HCT116 (cell line): ENCODE measurements around the gene MEI1. TPM values are rescaled to one million over a fixed set of nuclear protein-coding genes. Genes with fewer than 3 reads are reported as not detected.
A peak's percentile ranks its signal among the peaks of the same experiment; 100 is the strongest.

Experiments
- ATAC-seq: fragments of 200-7000 bp; cut with Tn5 transposase; 2 replicates; pipeline ENCODE4 v1.9.1; 2020; ENCODE audit warnings: mild to moderate bottlenecking, moderate library complexity
- Bru-seq: library from RNA; stranded (reverse); fragments of 400-500 nt; gene quantifications from one replicate; lab custom pipeline; 2021; lab: Mats Ljungman, UMichigan
- BruChase-seq, 2 experiments: library from RNA; stranded (reverse); fragments of 400-500 nt; gene quantifications; one replicate each; lab custom pipeline; 2021; lab: Mats Ljungman, UMichigan
- BruUV-seq: library from RNA; stranded (reverse); fragments of 400-500 nt; replicated peaks from 2 replicates; lab custom pipeline; 2021; lab: Mats Ljungman, UMichigan
- CTCF ChIA-PET: fragments of 300-600 bp; sonication (Branson Sonifier 250); formaldehyde crosslinking; loops from one replicate; lab custom pipeline; 2021; ENCODE audit warnings: antibody characterized with exemption; lab: Charles Lee
- POLR2A ChIA-PET: fragments of 300-600, 350-600 bp; sonication (Branson Sonifier 250); formaldehyde crosslinking; loops from one replicate; lab custom pipeline; 2021; ENCODE audit warnings: antibody characterized with exemption; lab: Charles Lee
- RAD21 ChIA-PET, 2 experiments: fragments of 300-600 bp; sonication (Branson Sonifier 250); formaldehyde crosslinking; loops; one replicate each; lab custom pipeline; 2023; ENCODE audit warnings: low total read pairs in 2 of 2; ENCODE audit not compliant: uncharacterized antibody in 2 of 2, unreplicated experiment in 2 of 2, low non-redundant PET in 1 of 2; lab: Charles Lee
- DNase-seq: peaks from one replicate; pipeline ENCODE4 v3.0.0-alpha.2; 2010; ENCODE audit warnings: low read depth, low spot score
- H2AFZ ChIP-seq: fragments of 200-600 bp; shearing (Covaris generic), sonication (generic); 2 replicates; pipeline ENCODE4 v1.6.1; 2017; ENCODE audit warnings: low read depth, mixed run types, mixed read lengths, antibody characterized with exemption, low read length; ENCODE audit not compliant: poor library complexity, severe bottlenecking
- H3K27ac ChIP-seq: 2 replicates; pipeline ENCODE4 v1.5.1; 2012; ENCODE audit warnings: low read depth, low read length
- H3K27me3 ChIP-seq: fragments of 200-600 bp; sonication (generic); 2 replicates; pipeline ENCODE4 v1.6.1; 2016; ENCODE audit warnings: mixed run types, low read length, mixed read lengths; ENCODE audit not compliant: insufficient read depth
- H3K36me3 ChIP-seq, 2 experiments: fragments of 200-500 bp in 1 of 2; fragments of 200-600 bp in 1 of 2; sonication (Bioruptor generic) in 1 of 2; sonication (generic) in 1 of 2; 2 replicates each; pipeline versions ENCODE4 v1.5.1 to v1.6.1; 2014 to 2016; ENCODE audit warnings: low read length in 2 of 2, inconsistent platforms in 1 of 2, mixed read lengths in 1 of 2, mixed run types in 1 of 2; ENCODE audit not compliant: insufficient read depth in 2 of 2, control insufficient read depth in 1 of 2
- H3K4me1 ChIP-seq, 2 experiments: fragments of 200-600 bp in 1 of 2; sonication (generic) in 1 of 2; 2 replicates each; pipeline versions ENCODE4 v1.5.1 to v1.6.1; 2012 to 2017; ENCODE audit warnings: low read length in 2 of 2, inconsistent platforms in 1 of 2, mild to moderate bottlenecking in 1 of 2, mixed read lengths in 1 of 2, mixed run types in 1 of 2, moderate library complexity in 1 of 2; ENCODE audit not compliant: insufficient read depth in 2 of 2, control insufficient read depth in 1 of 2
- H3K4me2 ChIP-seq: fragments of 200-600 bp; sonication (generic); 2 replicates; pipeline ENCODE4 v1.6.1; 2017; ENCODE audit warnings: mixed run types, low read length, mixed read lengths
- H3K4me3 ChIP-seq, 2 experiments: fragments of 200-600 bp in 1 of 2; sonication (generic) in 1 of 2; replicated peaks in 1 of 2; 2 replicates each; pipeline ENCODE4 v1.5.1; 2011 to 2016; ENCODE audit warnings: low read length in 2 of 2, control low read depth in 1 of 2, low read depth in 1 of 2, mild to moderate bottlenecking in 1 of 2, mixed read lengths in 1 of 2, mixed run types in 1 of 2
- H3K79me2 ChIP-seq: fragments of 200-600 bp; sonication (generic); 2 replicates; pipeline ENCODE4 v1.6.1; 2017; ENCODE audit warnings: mild to moderate bottlenecking, mixed run types, low read length, moderate library complexity, mixed read lengths; ENCODE audit not compliant: insufficient read depth
- H3K9ac ChIP-seq: fragments of 200-600 bp; sonication (generic); 2 replicates; pipeline ENCODE4 v1.6.1; 2016; ENCODE audit warnings: low read length, mixed read lengths
- H3K9me2 ChIP-seq: fragments of 200-600 bp; sonication (generic), shearing (Covaris generic); 2 replicates; pipeline ENCODE4 v1.6.1; 2017; ENCODE audit warnings: mixed run types, mild to moderate bottlenecking, moderate library complexity; ENCODE audit not compliant: insufficient read depth
- H3K9me3 ChIP-seq, 2 experiments: fragments of 200-500 bp in 1 of 2; fragments of 200-600 bp in 1 of 2; sonication (Bioruptor generic) in 1 of 2; sonication (generic) in 1 of 2; 2 replicates each; pipeline ENCODE4 v1.6.1; 2014 to 2017; ENCODE audit warnings: low read length in 2 of 2, mixed read lengths in 2 of 2, inconsistent platforms in 1 of 2, low read depth in 1 of 2, mild to moderate bottlenecking in 1 of 2, mixed run types in 1 of 2, moderate library complexity in 1 of 2; ENCODE audit not compliant: control insufficient read depth in 1 of 2, insufficient read depth in 1 of 2
- H4K20me1 ChIP-seq: fragments of 200-600 bp; sonication (generic), shearing (Covaris generic); 2 replicates; pipeline ENCODE4 v1.6.1; 2017; ENCODE audit warnings: mixed run types, mild to moderate bottlenecking, moderate library complexity; ENCODE audit not compliant: insufficient read depth
- CBX3 ChIP-seq: IDR thresholded peaks from 2 replicates; pipeline ENCODE4 v1.6.1; 2012; ENCODE audit warnings: low read depth
- CEBPB ChIP-seq: IDR thresholded peaks from 2 replicates; pipeline ENCODE4 v1.6.1; 2012; ENCODE audit warnings: low read depth
- EZH2 ChIP-seq: fragments of 200-600 bp; sonication (generic); IDR thresholded peaks from 2 replicates; pipeline ENCODE4 v1.6.1; 2017; ENCODE audit warnings: antibody characterized with exemption, mixed run types
- FOSL1 ChIP-seq: IDR thresholded peaks from 2 replicates; pipeline ENCODE4 v1.6.1; 2012; ENCODE audit warnings: low read depth
- JUND ChIP-seq: IDR thresholded peaks from 2 replicates; pipeline ENCODE4 v1.6.1; 2012
- RAD21 ChIP-seq: IDR thresholded peaks from 2 replicates; pipeline ENCODE4 v1.6.1; 2012; ENCODE audit warnings: low read depth, mild to moderate bottlenecking
- SIN3A ChIP-seq: IDR thresholded peaks from 2 replicates; pipeline ENCODE4 v1.6.1; 2012; ENCODE audit warnings: low read depth
- SP1 ChIP-seq: IDR thresholded peaks from 2 replicates; pipeline ENCODE4 v1.6.1; 2012; ENCODE audit warnings: low read depth
- TCF7L2 ChIP-seq: IDR thresholded peaks from 2 replicates; pipeline ENCODE4 v1.7.0; 2011; ENCODE audit warnings: borderline replicate concordance, inconsistent platforms; ENCODE audit not compliant: insufficient read depth, insufficient read length; ENCODE audit errors: extremely low read depth
- ZFX ChIP-seq: fragments of 450-650 bp; IDR thresholded peaks from 2 replicates; pipeline ENCODE4 v1.6.1; 2017
- intact Hi-C: fragments of 100-400 bp; cut with micrococcal nuclease; formaldehyde crosslinking; loops from 2 replicates; pipeline ENCODE4 v1.10.0; 2022
- long read RNA-seq: library from polyadenylated mRNA; unstranded; transcript quantifications from one replicate; pipeline ENCODE4 v2.0.0, GENCODE V29; 2021; ENCODE audit not compliant: unreplicated experiment
- polyA plus RNA-seq: library from polyadenylated mRNA; unstranded; fragments of >200 nt; gene quantifications from 2 replicates; pipeline ENCODE4 v1.2.1, GENCODE V29; 2012; ENCODE audit warnings: missing spikeins
- total RNA-seq: library from RNA; stranded (reverse); gene quantifications from one replicate; pipeline ENCODE4 v1.2.1, GENCODE V29; 2021; ENCODE audit not compliant: unreplicated experiment
- TF ChIP-seq, protein P1 (sequence below), 3 experiments: fragments of 200-600 bp in 1 of 3; sonication (generic) in 1 of 3; IDR thresholded peaks in 2 of 3; conservative IDR thresholded peaks in 1 of 3; 2 replicates each; pipeline ENCODE4 v1.5.1; 2012 to 2017; ENCODE audit warnings: low read depth in 2 of 3, low read length in 2 of 3, antibody characterized with exemption in 1 of 3, borderline replicate concordance in 1 of 3, control low read depth in 1 of 3, mild to moderate bottlenecking in 1 of 3, mixed read lengths in 1 of 3, mixed run types in 1 of 3, moderate library complexity in 1 of 3; ENCODE audit not compliant: insufficient read depth in 1 of 3
- TF ChIP-seq, protein P2 (sequence below): IDR thresholded peaks from 2 replicates; pipeline ENCODE4 v1.6.1; 2011; ENCODE audit warnings: mild to moderate bottlenecking, low read length, moderate library complexity; ENCODE audit not compliant: insufficient replicate concordance; ENCODE audit errors: extremely low read depth

Gene MEI1, protein sequence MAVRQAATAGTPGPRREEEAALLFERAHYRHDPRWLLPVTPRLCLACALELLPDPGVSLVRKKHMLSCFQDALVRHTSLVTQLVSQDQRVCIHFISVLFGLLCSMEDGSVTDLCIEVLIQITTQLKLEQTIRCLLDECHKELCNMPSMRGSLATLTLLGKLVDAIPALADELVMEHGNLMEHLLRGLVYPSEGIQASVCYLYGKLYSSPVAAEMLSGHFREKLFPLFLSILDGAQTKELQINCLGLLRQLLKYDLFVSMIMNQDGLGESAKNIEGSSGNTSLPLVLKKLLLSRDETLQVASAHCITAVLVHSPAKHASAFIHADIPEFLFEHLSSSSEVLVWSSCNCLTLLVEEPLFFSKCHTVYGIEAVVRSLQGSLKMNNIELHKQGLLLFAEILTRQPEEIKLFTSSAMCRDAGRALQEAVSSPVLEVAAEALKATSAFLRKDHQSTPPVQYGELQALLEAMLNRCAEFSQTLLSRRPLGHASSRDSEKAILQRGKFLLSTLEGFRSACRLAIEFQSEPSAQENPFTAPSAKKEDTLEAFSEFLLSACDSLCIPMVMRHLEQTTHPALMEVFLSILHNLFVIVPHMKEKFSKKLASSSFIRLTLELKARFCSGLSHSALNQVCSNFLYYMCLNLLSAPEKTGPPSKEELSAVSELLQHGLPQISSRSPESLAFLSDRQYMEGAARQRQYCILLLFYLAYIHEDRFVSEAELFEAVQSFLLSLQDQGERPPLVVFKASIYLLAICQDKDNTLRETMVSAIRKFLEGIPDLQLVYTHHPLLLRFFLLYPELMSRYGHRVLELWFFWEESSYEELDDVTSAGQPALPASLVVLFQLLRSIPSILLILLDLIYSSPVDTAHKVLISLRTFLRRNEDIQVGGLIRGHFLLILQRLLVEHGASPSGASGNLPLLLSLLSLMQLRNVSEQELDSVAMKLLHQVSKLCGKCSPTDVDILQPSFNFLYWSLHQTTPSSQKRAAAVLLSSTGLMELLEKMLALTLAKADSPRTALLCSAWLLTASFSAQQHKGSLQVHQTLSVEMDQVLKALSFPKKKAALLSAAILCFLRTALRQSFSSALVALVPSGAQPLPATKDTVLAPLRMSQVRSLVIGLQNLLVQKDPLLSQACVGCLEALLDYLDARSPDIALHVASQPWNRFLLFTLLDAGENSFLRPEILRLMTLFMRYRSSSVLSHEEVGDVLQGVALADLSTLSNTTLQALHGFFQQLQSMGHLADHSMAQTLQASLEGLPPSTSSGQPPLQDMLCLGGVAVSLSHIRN
- total RNA-seq (0.64 TPM), Bru-seq, nascent RNA (percentile 30 among the genes with signal in this experiment), BruChase-seq, experiment 1, labeled RNA remaining after a 6-hour chase (percentile 37 among the genes with signal in this experiment), BruChase-seq, experiment 2, labeled RNA remaining after a 2-hour chase (percentile 32 among the genes with signal in this experiment)
- polyA plus RNA-seq, result 0.54 and 1.2 TPM in 2 replicates
- long read RNA-seq, partial matches to known transcripts, result 0 of 2 reads
- long read RNA-seq, other reads (novel, unspliced or antisense), result 2 of 2 reads

DNA sequence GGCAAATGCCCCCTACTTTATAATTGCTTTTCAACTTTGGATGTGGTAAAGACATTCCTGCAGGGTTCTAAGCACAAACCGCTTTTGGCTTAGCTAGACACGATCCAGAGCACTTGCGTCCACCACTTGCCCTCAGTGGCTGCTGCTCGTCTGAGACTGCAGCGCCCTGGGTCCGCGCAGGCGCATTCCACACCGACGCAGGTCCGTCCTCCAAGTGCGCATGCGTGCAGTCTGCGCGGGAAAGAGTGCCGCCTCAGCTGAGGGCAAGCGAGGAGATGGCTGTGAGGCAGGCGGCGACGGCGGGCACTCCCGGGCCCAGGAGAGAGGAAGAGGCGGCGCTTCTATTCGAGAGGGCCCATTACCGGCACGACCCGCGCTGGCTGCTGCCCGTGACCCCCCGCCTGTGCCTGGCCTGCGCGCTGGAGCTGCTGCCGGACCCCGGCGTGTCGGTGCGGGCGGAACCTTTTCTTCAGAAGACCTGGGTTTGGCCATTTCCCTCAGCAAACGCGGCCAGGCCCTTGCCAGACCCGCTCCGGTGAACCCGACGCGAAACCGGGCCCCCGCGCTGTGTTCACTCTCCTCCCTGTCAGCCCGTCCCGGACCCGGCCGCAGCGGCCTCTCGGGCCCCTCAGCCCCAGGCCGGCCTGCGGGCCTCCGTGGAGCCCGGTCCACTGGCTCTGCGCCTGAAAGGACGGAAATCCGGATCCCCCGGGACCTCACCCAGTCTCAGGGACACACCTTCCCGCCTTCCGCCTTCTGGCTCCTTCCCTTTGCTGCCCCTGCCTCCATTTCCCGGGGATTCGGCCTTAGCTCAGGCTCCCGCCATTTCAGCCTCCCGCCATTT is at the start of gene MEI1:
TSS of gene MEI1 (plus strand) at position 240 of the 844 bp plus-strand sequence. CDS start at position 276, 36 bp downstream.
- H3K4me2 ChIP-seq, result no peak within 1 kb of the TSS
- no peak within 1 kb of the TSS for H3K9ac ChIP-seq

More for the DNA sequence above, at the start of gene MEI1:
- Histone ChIP-seq H3K79me2 (no peaks in the 10 kb centered on the region), H3K36me3 (0 out of 4 replicates have a peak, but pooled peaks cover 0 to under 1% of the 10 kb centered on the region in 2 experiments), H3K9me3 (no peaks in the 10 kb centered on the region), H3K27me3 (no peaks in the 10 kb centered on the region)
- CTCF ChIA-PET, result interaction anchor here (1.2 to 3.5 kb wide), 4 partner anchors 32 to 247 kb away, joined by 3 to 62 read pairs (median 22); partner anchors contain the start of gene CENPM
- TF ChIP-seq, protein P1, sequence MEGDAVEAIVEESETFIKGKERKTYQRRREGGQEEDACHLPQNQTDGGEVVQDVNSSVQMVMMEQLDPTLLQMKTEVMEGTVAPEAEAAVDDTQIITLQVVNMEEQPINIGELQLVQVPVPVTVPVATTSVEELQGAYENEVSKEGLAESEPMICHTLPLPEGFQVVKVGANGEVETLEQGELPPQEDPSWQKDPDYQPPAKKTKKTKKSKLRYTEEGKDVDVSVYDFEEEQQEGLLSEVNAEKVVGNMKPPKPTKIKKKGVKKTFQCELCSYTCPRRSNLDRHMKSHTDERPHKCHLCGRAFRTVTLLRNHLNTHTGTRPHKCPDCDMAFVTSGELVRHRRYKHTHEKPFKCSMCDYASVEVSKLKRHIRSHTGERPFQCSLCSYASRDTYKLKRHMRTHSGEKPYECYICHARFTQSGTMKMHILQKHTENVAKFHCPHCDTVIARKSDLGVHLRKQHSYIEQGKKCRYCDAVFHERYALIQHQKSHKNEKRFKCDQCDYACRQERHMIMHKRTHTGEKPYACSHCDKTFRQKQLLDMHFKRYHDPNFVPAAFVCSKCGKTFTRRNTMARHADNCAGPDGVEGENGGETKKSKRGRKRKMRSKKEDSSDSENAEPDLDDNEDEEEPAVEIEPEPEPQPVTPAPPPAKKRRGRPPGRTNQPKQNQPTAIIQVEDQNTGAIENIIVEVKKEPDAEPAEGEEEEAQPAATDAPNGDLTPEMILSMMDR (IDR thresholded peaks at IDR 0.05 in 2 of 3, conservative IDR thresholded peaks at IDR 0.05 in 1 of 3; ENCODE audit: borderline replicate concordance in 1 of 3, insufficient read depth in 1 of 3, low read depth in 2 of 3, low read length in 2 of 3), result no peak
- TF ChIP-seq, protein P2, sequence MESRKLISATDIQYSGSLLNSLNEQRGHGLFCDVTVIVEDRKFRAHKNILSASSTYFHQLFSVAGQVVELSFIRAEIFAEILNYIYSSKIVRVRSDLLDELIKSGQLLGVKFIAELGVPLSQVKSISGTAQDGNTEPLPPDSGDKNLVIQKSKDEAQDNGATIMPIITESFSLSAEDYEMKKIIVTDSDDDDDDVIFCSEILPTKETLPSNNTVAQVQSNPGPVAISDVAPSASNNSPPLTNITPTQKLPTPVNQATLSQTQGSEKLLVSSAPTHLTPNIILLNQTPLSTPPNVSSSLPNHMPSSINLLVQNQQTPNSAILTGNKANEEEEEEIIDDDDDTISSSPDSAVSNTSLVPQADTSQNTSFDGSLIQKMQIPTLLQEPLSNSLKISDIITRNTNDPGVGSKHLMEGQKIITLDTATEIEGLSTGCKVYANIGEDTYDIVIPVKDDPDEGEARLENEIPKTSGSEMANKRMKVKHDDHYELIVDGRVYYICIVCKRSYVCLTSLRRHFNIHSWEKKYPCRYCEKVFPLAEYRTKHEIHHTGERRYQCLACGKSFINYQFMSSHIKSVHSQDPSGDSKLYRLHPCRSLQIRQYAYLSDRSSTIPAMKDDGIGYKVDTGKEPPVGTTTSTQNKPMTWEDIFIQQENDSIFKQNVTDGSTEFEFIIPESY, result no peak
- TF ChIP-seq CEBPB, result no peak
- TF ChIP-seq RAD21, result no peak
- TF ChIP-seq ZFX, result no peak
- no peak for TF ChIP-seq EZH2
- TF ChIP-seq JUND, result no peak
- TF ChIP-seq SP1, result no peak
- TF ChIP-seq FOSL1, result no peak
- no peak for TF ChIP-seq SIN3A
- TF ChIP-seq TCF7L2, result no peak
- TF ChIP-seq CBX3, result no peak
- TF ChIP-seq, all 23 proteins: peak for 0
- DNase-seq, result no peak
- Histone ChIP-seq H2AFZ (no peak within 1 kb of the TSS), H3K27ac (no peak within 1 kb of the TSS; the same call in 1 of the 2 replicates), H3K4me1 (peaks cover 3 to 12% of the 10 kb centered on the region in 2 experiments), H3K4me3 (no peak within 1 kb of the TSS), H4K20me1 (no peaks in the 10 kb centered on the region), H3K9me2 (no peaks in the 10 kb centered on the region)
- no peak for ATAC-seq
- intact Hi-C loops, result no loop called here
- ChIA-PET RAD21 (no interaction called here), POLR2A (interaction anchor here (3.6 kb wide), 1 partner anchor 11 kb away, joined by 9 read pairs; the partner anchor contains the start of gene SNU13)
- BruUV-seq, result no TSS peak
